ENCODE data around the gene VPS35.
"Not testable (repeated sequence)": the region's sequence is repeated elsewhere in the genome, so short reads cannot be mapped to it uniquely, and the experiment has no call there.

The VPS35 gene

GRCh38 chr16:46650254-46650623, 38.7 kb downstream of the VPS35 start:
- no peak for DNase-seq

GRCh38 chr16:46649588-46650253, 39.3 kb downstream of the VPS35 start:
- no peak for DNase-seq

GRCh38 chr16:46648656-46649055, 40.3 kb downstream of the VPS35 start:
- no peak for DNase-seq

GRCh38 chr16:46638947-46639925, 49.7 kb downstream of the VPS35 start:
- DNase-seq = no peak

- DNase-seq = no peak
Measured at GRCh38 chr16:46632778-46633733, 55.9 kb downstream of the VPS35 start.

GRCh38 chr16:46629331-46630219, 59.4 kb downstream of the VPS35 start:
- no peak for DNase-seq

GRCh38 chr16:46627746-46628145, 61.2 kb downstream of the VPS35 start:
- DNase-seq = no peak

GRCh38 chr16:46626681-46627080, 62.3 kb downstream of the VPS35 start:
- not testable (repeated sequence) for DNase-seq

GRCh38 chr16:46624862-46625261, 64.1 kb downstream of the VPS35 start:
- DNase-seq = not testable (repeated sequence)

GRCh38 chr16:46623707-46624106, 65.3 kb downstream of the VPS35 start:
- not testable (repeated sequence) for DNase-seq

GRCh38 chr16:46623246-46623645, 65.7 kb downstream of the VPS35 start:
- not testable (repeated sequence) for DNase-seq

- no peak for DNase-seq
Measured at GRCh38 chr16:46621934-46622676, 66.9 kb downstream of the VPS35 start.

- peak; percentile 74 for DNase-seq
Measured at GRCh38 chr16:46621006-46621933, 67.7 kb downstream of the VPS35 start, which contains the start of gene SHCBP1. TSS of gene SHCBP1 (minus strand) at chr16:46621379. CDS start at chr16:46621359, 20 bp downstream.

- DNase-seq = no peak
Measured at GRCh38 chr16:46620266-46621005, 68.5 kb downstream of the VPS35 start.

- no peak for DNase-seq
Measured at GRCh38 chr16:46618516-46618915, 70.5 kb downstream of the VPS35 start.

GRCh38 chr16:46614006-46614405, 75.0 kb downstream of the VPS35 start:
- no peak for DNase-seq

- no peak for DNase-seq
Measured at GRCh38 chr16:46613352-46613751, 75.6 kb downstream of the VPS35 start.

GRCh38 chr16:46612121-46612520, 76.9 kb downstream of the VPS35 start:
- no peak for DNase-seq

- DNase-seq = no peak
Measured at GRCh38 chr16:46607529-46607928, 81.4 kb downstream of the VPS35 start.
